Camera-type eye (tissue), 1 donor: ENCODE measurements around the gene C16orf46. TPM values are rescaled to one million over a fixed set of nuclear protein-coding genes. Genes with fewer than 3 reads are reported as not detected.

Experiments
- total RNA-seq: library from RNA; depleted of rRNA; stranded (reverse); fragments of >200 nt; gene quantifications from one replicate; pipeline ENCODE4 v1.2.3, GENCODE V29; 2014

The C16orf46 gene, protein sequence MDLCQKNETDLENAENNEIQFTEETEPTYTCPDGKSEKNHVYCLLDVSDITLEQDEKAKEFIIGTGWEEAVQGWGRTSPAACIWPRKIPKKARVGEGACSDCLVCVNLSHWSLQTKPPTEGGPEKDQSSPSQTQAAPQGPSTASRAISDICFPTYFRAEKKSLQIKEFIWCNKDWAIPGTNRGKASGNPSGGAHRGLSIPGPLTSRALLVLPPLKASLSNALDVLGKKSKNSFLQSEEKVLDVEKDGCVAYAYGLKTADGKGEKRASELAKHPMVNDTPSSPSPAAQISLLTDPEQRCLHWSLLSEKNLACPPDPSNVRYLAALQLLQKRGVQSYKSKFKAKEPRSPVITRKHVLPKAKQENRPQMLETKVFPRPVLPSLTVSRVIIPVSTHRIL
- total RNA-seq, result 2.3 TPM

DNA sequence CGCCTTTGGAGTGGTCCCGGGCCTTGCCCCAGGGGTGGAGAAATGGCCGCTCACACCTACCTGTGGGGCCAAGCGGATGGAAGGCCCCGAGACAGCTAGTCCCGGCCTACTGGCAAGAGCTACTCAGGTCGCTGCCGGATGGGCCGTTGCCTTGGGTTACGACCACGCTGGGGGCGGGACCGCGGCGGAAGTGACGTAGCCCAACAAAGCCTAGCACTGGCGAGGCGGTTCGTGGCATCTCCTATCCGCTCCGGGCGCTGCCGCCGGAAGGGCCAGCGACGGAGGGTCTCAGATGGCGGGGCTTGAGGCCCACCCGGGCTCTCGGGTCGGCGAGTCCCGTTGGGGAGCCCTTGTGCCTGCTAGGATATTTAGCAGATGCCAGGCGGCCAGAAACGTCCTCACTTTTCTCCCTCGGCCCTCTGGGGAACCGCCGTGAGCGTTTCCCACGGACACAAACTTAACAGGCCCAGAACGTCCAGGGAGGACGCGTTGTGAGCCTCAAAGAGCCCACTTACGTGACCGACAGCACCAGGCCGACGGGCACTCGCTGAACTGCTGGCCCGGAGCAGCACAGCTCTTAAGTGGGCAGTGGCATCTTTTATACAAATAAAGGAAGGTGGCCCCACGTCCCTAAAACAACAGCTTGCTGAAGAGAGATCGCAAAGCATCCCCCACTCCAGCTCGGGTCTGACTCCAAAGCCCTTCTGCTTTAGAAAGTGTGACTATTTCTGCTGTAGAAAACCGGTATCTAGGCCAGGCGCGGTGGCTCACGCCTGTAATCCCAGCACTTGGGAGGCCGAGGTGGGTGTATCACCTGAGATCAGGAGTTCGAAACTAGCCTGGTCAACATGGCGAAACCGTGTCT, at the start of gene C16orf46:
Gene C16orf46 (minus strand): TSS at position 163 of the 865 bp plus-strand sequence. CDS start 13,283 bp downstream, outside the sequence.

DNA sequence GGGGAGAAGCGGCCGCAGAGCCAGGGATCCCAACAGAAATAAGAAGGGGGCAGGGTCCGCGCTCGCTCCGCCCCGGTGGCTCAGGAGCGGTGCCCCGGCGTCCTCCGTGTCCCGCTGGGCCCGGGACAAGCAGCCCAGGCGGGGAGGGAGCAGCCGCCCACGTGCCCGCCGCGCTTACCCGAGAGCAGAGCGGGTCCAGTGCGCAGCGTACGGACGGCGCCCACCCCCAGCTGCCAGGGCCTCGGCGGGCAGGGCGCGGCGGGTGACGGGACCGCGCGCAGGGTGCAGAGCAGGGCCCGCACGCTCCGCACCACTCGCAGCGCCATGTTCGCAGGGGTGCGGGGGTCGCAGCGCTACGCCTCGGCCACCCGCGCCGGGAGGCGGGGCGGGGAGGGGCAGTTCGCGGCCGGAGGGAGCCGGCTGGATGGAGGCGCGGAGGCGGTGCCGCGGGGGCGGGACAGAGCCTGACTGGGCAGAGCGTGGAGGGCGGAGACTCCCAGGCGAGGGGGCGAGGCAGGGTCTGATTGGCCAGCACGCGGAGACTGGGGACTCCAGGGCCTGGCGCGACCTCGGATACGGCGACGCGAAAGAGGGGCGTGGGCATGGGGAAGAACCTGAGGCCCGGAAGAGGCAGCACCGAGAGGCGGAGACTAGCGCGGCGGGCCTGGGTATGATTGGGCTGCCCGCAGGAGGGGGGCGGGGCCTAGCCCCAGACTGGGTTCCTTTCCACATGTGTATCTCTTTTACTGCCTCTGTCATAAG, 19.1 kb upstream of the C16orf46 start, which contains the start of gene GCSH:
Gene GCSH (minus strand): TSS at position 443 of the 762 bp plus-strand sequence. CDS start 117 bp downstream, at position 326.

DNA sequence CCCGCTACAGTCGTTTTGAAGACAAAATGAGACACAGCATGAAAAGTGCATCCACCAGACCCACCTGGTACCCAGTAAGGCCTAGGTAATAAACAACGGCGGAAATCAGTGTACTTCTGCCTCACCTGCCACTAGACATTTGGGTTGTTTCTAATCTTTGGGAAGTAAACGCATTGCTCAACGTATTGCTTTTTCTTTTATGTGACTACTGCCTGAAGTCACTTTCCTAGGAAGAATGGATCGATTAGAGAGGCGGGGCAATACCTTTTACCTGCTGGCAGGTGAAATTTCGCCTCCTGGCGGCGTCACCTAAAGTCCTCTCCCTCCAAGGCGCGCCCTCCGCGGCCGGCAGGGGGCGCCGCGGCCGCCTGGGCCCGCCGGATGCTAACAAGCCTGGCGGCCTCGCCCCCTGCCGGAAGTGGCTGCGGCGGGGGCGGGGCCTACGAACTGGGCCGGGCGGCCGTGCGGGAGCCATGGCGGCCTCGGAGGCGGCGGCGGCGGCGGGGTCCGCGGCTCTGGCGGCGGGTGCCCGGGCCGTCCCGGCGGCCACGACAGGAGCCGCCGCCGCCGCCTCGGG, 41.6 kb downstream of the C16orf46 start, which contains the start of gene ATMIN:
Gene ATMIN (plus strand): TSS at position 445 of the 577 bp plus-strand sequence. CDS start 29 bp downstream, at position 474.

Other genes with a start within 250 kb of the C16orf46 start
- gene CMC2, start 70.4 kb downstream of the C16orf46 start, total RNA-seq, result 37.1 TPM
- 10.0 TPM for gene CENPN, start 70.0 kb downstream of the C16orf46 start, total RNA-seq
- 44.5 TPM for gene ATMIN, start 41.4 kb downstream of the C16orf46 start, total RNA-seq
- gene GCSH, start 19.2 kb upstream of the C16orf46 start, total RNA-seq, result 34.5 TPM
- 11.5 TPM for gene BCO1, start 161.5 kb upstream of the C16orf46 start, total RNA-seq
- gene GAN, start 237.7 kb upstream of the C16orf46 start, total RNA-seq, result 21.2 TPM